Fibroblast of pulmonary artery (primary cell): Measurements from ENCODE around the gene CCDC122.
A peak's percentile ranks its signal among the peaks of the same experiment; 100 is the strongest.

ENCODE experiments used
- DNase-seq: peaks from one replicate; pipeline ENCODE4 v3.0.0-alpha.2; 2010; ENCODE audit warnings: low read depth
- H3K4me3 ChIP-seq: replicated peaks from 2 replicates; pipeline ENCODE4 v1.5.1; 2011; ENCODE audit warnings: low read depth, mild to moderate bottlenecking, control low read depth, low read length, moderate library complexity
- TF ChIP-seq, protein P1 (sequence below): IDR thresholded peaks from 2 replicates; pipeline ENCODE4 v1.5.1; 2011; ENCODE audit warnings: mild to moderate bottlenecking, control low read depth, low read length, inconsistent platforms; ENCODE audit errors: missing control alignments

Gene CCDC122

DNA sequence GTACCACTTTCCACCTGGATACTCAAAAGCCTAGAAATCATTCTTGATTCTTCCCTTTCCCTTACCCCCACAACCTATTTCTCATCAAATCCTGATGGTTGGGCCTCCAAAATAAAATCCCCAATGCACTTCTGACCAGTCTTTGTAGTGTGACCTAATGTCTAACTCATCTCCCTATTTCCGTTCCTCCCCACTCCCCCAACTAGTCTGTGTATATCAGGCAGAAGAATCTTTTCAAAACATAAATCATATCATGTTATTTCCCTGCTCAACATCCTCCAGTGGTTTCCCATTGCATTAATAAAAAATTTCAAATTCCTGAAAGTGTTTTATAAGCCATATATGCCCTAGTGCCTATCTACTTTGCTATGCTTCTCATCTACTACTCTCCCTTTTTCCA is 17.7 kb downstream of the CCDC122 start:
- no peak overlapping the region for H3K4me3 ChIP-seq
- DNase-seq = peak; percentile 32
- TF ChIP-seq, protein P1, sequence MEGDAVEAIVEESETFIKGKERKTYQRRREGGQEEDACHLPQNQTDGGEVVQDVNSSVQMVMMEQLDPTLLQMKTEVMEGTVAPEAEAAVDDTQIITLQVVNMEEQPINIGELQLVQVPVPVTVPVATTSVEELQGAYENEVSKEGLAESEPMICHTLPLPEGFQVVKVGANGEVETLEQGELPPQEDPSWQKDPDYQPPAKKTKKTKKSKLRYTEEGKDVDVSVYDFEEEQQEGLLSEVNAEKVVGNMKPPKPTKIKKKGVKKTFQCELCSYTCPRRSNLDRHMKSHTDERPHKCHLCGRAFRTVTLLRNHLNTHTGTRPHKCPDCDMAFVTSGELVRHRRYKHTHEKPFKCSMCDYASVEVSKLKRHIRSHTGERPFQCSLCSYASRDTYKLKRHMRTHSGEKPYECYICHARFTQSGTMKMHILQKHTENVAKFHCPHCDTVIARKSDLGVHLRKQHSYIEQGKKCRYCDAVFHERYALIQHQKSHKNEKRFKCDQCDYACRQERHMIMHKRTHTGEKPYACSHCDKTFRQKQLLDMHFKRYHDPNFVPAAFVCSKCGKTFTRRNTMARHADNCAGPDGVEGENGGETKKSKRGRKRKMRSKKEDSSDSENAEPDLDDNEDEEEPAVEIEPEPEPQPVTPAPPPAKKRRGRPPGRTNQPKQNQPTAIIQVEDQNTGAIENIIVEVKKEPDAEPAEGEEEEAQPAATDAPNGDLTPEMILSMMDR = no peak

DNA sequence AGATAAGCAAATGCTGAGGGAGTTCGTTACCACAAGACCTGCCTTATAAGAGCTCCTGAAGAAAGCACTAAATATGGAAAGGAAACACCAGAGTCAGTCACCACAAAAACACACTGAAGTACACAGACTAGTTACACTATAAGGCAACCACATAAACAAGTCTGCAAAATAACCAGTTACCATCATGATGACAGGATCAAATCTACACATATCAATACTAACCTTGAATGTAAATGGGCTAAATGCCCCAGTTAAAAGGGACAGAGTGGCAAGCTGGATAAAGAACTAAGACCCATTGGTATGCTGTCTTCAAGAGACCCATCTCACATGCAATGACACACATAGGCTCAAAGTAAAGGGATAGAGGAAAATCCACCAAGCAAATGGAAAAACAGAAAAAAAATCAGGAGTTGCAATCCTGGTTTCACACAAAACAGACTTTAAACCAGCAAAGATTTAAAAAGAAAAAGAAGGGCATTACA is 26.6 kb downstream of the CCDC122 start:
- no peak for DNase-seq
- TF ChIP-seq, protein P1 = no peak
- no peak overlapping the region for H3K4me3 ChIP-seq

DNA sequence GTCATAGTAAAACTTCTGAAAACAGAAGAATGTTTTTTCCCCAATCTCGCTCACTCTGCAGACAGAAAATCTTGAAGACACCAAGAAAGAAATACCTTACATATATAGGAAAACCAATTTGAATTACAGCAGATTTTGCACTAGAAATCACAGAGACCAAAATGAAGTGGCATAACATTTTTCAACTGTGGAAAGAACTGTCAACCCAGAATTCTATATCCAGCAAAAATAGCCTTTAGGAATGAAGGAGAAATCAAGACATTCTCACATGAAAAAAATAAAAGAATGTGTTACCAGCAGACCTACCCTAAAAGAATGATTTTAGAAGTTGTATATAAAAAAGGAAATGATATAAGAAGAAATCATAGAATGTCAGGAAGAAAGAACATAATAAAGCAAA is 28.7 kb downstream of the CCDC122 start:
- DNase-seq = no peak
- TF ChIP-seq, protein P1 = no peak
- H3K4me3 ChIP-seq = no peak overlapping the region

DNA sequence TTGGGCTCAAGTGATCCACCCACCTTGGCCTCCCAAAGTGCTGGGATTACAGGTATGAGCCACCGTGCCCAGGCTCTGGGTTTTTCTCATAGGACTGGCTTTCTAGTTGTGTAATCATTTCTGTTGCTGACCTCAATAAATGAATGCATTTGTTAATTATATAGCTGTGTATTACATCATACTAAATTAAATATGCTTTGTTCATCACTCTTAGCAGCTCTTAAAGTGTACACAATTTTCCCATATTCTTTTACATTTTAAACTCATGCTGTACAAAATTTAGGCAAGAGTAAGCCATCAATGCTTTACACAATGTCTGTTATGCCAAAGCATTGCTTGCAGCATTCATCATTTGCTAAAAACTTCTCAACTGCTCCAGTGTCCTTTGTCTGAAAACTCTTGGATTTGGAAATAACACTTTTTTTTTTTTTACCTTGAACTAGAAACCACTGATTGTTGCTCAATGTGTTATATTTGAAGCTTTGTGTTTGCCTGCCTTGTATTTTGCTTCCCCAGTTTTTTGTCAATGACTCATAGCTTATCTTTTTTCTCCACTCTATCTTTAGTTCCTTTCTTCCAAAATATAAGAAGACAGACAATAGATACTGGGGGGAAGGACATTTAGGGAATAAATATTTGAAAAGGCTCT is 31.4 kb downstream of the CCDC122 start:
- DNase-seq = peak; percentile 95

DNA sequence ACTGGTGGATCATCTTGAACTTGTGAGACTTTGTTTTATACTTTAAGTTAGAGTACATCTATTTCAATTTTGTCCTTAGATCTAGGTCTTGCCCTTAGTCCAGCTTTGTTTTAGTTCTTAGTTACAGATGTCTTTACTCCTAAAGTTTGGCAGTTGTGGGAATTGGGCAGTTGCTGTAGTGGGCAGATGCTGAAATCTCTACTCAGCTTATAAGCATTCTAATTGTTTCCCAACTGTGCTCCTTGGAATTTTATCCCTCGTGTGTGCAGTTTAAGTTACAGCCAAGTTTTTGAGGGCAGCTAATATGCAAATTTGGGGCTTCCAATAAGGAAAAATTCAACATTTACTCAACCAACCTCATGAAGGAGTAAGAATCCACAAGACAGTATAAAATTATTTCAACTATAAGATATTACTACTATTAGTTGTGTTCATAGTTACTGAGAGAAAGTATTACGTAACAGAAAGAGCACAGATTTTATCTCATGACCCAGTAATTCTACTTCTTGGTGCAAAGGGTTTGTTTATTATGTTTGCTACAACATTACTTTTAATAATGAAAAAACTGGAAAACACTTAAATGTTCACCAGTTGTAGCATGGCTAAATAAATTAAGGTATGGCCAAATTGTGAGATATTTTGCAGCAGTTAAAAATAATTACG is 32.9 kb downstream of the CCDC122 start:
- TF ChIP-seq, protein P1 = no peak
- peak; percentile 93 for DNase-seq
- H3K4me3 ChIP-seq = no peak overlapping the region

More for the DNA sequence above, 31.4 kb downstream of the CCDC122 start:
- no peak overlapping the region for H3K4me3 ChIP-seq
- TF ChIP-seq, protein P1 = no peak

DNA sequence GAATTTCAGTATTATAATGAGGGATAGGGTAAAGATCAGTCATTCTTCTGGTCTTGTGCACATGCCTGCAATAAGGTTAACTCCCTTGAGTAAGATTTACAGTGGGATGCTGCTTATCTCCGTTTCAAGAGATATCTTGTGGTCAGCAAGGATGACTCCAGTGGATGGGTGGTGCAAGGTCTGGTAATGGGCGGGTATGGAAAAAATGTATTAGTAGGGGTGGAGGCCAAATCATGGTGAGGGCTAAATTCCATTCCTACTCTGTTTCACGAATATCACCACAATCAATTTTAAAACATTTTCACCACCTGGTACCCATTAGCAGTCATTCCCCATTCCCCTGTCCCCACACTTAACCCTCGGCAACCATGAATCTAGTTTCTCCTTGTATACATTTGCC is 40.6 kb downstream of the CCDC122 start:
- H3K4me3 ChIP-seq = no peak overlapping the region
- DNase-seq = peak; percentile 44
- TF ChIP-seq, protein P1 = no peak

DNA sequence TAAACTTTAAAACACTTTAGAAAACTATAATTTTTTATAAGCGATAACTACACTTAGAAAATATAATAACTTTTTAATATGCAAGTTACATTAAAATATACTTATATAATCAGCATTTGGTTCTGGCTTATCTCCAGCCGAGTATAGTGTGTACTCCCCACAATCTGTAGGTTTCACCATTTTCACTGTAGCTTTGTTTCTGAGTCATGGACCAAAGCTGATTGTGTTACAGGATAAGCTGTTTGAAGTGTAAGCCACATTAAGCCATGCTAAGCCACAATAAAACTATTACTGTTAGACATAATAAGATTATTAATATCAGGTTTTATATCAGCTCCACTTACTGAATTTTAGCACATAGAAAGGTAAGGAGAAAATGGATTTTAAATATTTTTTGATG is 43.8 kb downstream of the CCDC122 start:
- H3K4me3 ChIP-seq = no peak overlapping the region
- DNase-seq = peak; percentile 68
- TF ChIP-seq, protein P1 = no peak
